Uterus (tissue), 4 donors: Measurements from ENCODE around the gene OARD1. TPM values are rescaled to one million over a fixed set of nuclear protein-coding genes. Genes with fewer than 3 reads are reported as not detected.
A peak's percentile ranks its signal among the peaks of the same experiment; 100 is the strongest.

Source experiments
- DNase-seq, 2 donors: peaks; one replicate each; pipeline ENCODE4 v3.0.0-alpha.2; 2019 to 2020
- H3K27ac ChIP-seq, 2 donors: fragments of 200-600 bp; sonication (generic); 1 replicate in 1 of 2; 2 replicates in 1 of 2; pipeline ENCODE4 v1.5.1; 2016 to 2018
- H3K27me3 ChIP-seq, 2 donors: fragments of 200-600 bp; sonication (generic); one replicate each; pipeline ENCODE4 v1.5.1; 2018 to 2019; ENCODE audit warnings: control low read depth in 1 of 2
- H3K36me3 ChIP-seq, 2 donors: fragments of 200-600 bp; sonication (generic); one replicate each; pipeline ENCODE4 v1.5.1; 2019; ENCODE audit warnings: control low read depth in 1 of 2
- H3K4me1 ChIP-seq, 2 donors: fragments of 200-600 bp; sonication (generic); one replicate each; pipeline ENCODE4 v1.5.1; 2018 to 2019; ENCODE audit warnings: control low read depth in 1 of 2
- H3K4me3 ChIP-seq, 2 donors: fragments of 200-600 bp; sonication (generic); 1 replicate in 1 of 2; 2 replicates in 1 of 2; pipeline ENCODE4 v1.5.1; 2018 to 2019; ENCODE audit warnings: mild to moderate bottlenecking in 1 of 2
- H3K9me3 ChIP-seq, 2 donors: fragments of 200-600 bp; sonication (generic); one replicate each; pipeline ENCODE4 v1.5.1; 2019; ENCODE audit warnings: control low read depth in 1 of 2
- CTCF ChIP-seq, 4 experiments: fragments of 200-600 bp in 2 of 4; fragments of 450-650 bp in 2 of 4; sonication (generic) in 2 of 4; IDR thresholded peaks; one replicate each; pipeline ENCODE4 v1.5.1; 2016 to 2019; ENCODE audit warnings: antibody characterized with exemption in 4 of 4, mild to moderate bottlenecking in 2 of 4, moderate library complexity in 1 of 4
- POLR2A ChIP-seq, 2 donors: fragments of 450-650 bp; IDR thresholded peaks; one replicate each; pipeline ENCODE4 v1.6.1; 2016; ENCODE audit warnings: antibody characterized with exemption in 2 of 2, mild to moderate bottlenecking in 1 of 2, moderate library complexity in 1 of 2
- intact Hi-C: fragments of 100-400 bp; cut with DNase I; formaldehyde crosslinking; loops from one replicate; pipeline ENCODE4 v1.15.1; 2023; ENCODE audit warnings: low total_unique reads
- total RNA-seq, 4 donors: library from RNA; depleted of rRNA in 3 of 4; stranded (reverse); fragments of >200 nt in 3 of 4; gene quantifications; one replicate each; pipeline versions ENCODE4 v1.1.0 to v1.2.4, GENCODE V29; 2014 to 2023
- donor health status: DM: yes; HTN: yes; CAD: no.

The OARD1 gene
- total RNA-seq, 4 donors from 2014 or later, result 7.4 to 21.9 (median 18.2) TPM

GRCh38 chr6:41027799-41028560 lies 44.2 kb downstream of the OARD1 start:
- H3K27me3 ChIP-seq, result no peaks in the 10 kb centered on the region
- no peaks in the 10 kb centered on the region for H3K4me1 ChIP-seq
- peak overlapping the region; percentile 33 to 42 for H3K4me3 ChIP-seq
- intact Hi-C loops, result no loop called here
- peak overlapping the region; percentile 41 to 81 for H3K27ac ChIP-seq
- peak; percentile 99 for TF ChIP-seq CTCF (IDR thresholded peaks at IDR 0.05)
- TF ChIP-seq POLR2A (IDR thresholded peaks at IDR 0.05), result peak in 1 of 2 donors; percentile 24
- DNase-seq, result peak; percentile 70 to 89
- no peaks in the 10 kb centered on the region for H3K36me3 ChIP-seq
- no peaks in the 10 kb centered on the region for H3K9me3 ChIP-seq

DNA sequence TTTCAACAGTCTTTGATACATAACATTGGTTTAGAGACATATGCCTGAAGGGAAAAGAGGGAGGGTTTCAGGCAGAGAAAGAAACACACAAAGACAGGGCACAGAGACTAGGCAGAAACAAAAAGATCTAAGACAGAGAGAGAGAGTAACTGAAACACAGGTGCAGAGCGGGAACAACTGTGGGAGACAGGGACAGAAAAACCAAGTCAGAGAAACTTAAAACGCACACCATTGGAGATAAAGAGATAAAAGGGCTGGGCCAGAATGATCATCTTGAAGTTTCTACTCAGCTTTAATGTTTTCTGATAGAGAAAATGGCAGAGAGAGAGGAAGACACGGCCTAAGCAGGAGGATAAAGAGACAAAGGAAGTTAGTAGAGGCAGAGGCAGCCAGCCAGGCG lies 44.9 kb downstream of the OARD1 start:
- Histone ChIP-seq H3K4me1 (no peaks in the 10 kb centered on the region), H3K4me3 (peak overlapping the region in 1 of 2 donors; percentile 42), H3K36me3 (no peaks in the 10 kb centered on the region), H3K27ac (peak overlapping the region; percentile 8 to 81), H3K9me3 (no peaks in the 10 kb centered on the region), H3K27me3 (no peaks in the 10 kb centered on the region)
- intact Hi-C loops, result no loop called here
- TF ChIP-seq POLR2A (IDR thresholded peaks at IDR 0.05) (no peak), CTCF (IDR thresholded peaks at IDR 0.05) (no peak)
- no peak for DNase-seq

GRCh38 chr6:41025966-41026530 lies 46.1 kb downstream of the OARD1 start:
- H3K27me3 ChIP-seq, result no peaks in the 10 kb centered on the region
- H3K4me1 ChIP-seq, result no peaks in the 10 kb centered on the region
- DNase-seq, result no peak
- no peak overlapping the region for H3K4me3 ChIP-seq
- TF ChIP-seq POLR2A (IDR thresholded peaks at IDR 0.05), result no peak
- TF ChIP-seq CTCF (IDR thresholded peaks at IDR 0.05), result no peak
- H3K9me3 ChIP-seq, result no peaks in the 10 kb centered on the region
- intact Hi-C loops, result no loop called here
- no peaks in the 10 kb centered on the region for H3K36me3 ChIP-seq
- no peak overlapping the region for H3K27ac ChIP-seq

- TF ChIP-seq POLR2A (IDR thresholded peaks at IDR 0.05) (no peak), CTCF (IDR thresholded peaks at IDR 0.05) (no peak)
- Histone ChIP-seq H3K27ac (no peak overlapping the region), H3K4me3 (no peak overlapping the region), H3K9me3 (no peaks in the 10 kb centered on the region), H3K27me3 (no peaks in the 10 kb centered on the region), H3K4me1 (no peaks in the 10 kb centered on the region), H3K36me3 (no peaks in the 10 kb centered on the region)
- DNase-seq, result no peak
- intact Hi-C loops, result no loop called here
Measured at GRCh38 chr6:41023114-41023513, 49.0 kb downstream of the OARD1 start.

DNA sequence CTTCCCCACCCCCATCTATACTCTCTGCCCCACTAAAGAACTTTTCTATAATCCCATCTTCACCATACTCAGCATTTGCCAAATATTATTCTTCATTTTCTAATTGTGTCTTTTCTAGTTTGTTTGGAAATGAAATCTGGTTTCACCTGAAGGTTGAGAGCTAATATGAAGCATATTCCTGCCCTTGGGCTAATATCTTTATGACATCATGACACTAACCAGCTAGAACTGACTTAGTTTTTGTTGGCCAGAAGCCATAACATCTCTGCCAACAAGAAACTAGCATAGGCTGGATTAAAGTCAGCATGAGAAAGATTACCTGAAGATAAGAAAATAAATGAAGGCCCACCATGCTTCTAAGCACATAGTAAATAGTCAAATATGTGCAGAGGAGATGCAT lies 49.9 kb downstream of the OARD1 start:
- Histone ChIP-seq H3K4me1 (no peaks in the 10 kb centered on the region), H3K9me3 (no peaks in the 10 kb centered on the region), H3K36me3 (no peaks in the 10 kb centered on the region), H3K27ac (no peak overlapping the region), H3K4me3 (no peak overlapping the region), H3K27me3 (no peaks in the 10 kb centered on the region)
- TF ChIP-seq CTCF (IDR thresholded peaks at IDR 0.05) (no peak), POLR2A (IDR thresholded peaks at IDR 0.05) (no peak)
- no peak for DNase-seq
- intact Hi-C loops, result no loop called here
